ENCODE results near the gene MBNL1. TPM values are rescaled to one million over a fixed set of nuclear protein-coding genes. Genes with fewer than 3 reads are reported as not detected.

The MBNL1 gene
- total and polyA plus RNA-seq, 5 experiments from 2014 or later, result 298 to 423 (median 370) TPM

DNA sequence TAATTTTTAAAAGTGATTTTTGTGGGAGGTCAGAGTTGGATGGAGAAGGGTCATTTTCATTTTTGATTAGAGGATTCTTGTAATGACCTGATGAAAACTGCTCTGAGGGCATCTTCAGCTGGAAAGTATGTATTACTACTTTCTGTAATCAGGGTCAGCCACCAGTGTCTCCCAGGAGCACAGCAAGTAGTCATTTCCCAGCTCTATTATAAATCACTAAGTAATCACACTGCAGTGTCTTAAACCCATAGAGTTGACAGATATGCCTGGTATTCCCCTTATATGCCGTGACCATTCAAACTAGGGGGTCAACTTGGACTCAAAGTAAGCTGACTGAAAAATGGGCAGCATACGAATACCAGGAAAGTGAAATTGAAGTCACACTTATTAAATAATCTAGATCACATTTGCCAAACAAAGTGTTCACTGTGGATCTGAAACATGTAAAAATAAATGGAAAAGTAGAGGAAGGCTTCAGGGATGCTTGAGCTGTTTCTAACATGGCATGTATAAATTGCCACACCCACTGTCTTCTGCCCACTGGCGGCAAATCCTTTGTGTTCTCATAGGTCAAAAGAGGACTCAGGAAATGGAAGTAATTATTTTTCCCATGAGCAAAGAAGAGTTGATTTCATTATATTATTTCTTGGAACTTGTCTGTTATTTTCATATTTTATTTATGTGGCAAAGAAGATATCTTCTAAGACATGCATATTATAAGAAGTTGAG lies 105.7 kb downstream of the MBNL1 start:
- H3K4me3 Mint-ChIP-seq, result peak overlapping the region in 3 of 10 donors; percentile 7 to 20 (median 13)
- ATAC-seq, result no peak
- POLR2A ChIA-PET, result no interaction called here
- H3K27ac Mint-ChIP-seq, result peak overlapping the region in 8 of 10 donors; percentile 0 to 74 (median 41)
- H3K9me3 Mint-ChIP-seq, result peaks cover 0 to 13% (median 0%) of the 10 kb centered on the region in 9 donors
- peaks cover 11 to 75% (median 49%) of the 10 kb centered on the region in 3 donors for H3K36me3 Mint-ChIP-seq
- peaks cover 44 to 93% (median 77%) of the 10 kb centered on the region in 4 donors for H3K4me1 Mint-ChIP-seq
- H3K27me3 Mint-ChIP-seq, result no peaks in the 10 kb centered on the region
- no peak for DNase-seq

DNA sequence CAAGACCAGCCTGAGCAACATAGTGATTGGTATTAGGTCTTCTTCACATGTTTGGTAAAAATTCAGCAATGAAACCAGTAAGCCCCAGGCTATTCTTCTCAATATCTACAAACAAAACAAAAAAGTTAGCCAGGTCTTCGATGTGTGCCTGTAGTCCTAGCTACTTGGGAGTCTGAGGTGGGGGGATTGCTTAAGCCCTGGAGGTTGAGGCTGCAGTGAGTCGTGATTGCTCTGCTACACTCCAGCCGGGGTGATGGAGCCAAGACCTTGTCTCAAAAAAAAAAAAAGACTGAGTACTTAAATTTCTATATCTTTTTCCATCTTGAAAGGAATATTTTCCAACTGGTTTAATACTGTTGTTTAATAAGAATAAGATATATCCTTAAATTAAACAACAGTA lies 106.8 kb downstream of the MBNL1 start:
- Mint-ChIP-seq H3K4me1 (peaks cover 38 to 93% (median 76%) of the 10 kb centered on the region in 4 donors), H3K36me3 (peaks cover 11 to 67% (median 40%) of the 10 kb centered on the region in 3 donors), H3K27me3 (no peaks in the 10 kb centered on the region), H3K9me3 (peaks cover 0 to 13% (median 0%) of the 10 kb centered on the region in 9 donors), H3K4me3 (peak overlapping the region in 3 of 10 donors; percentile 8 to 22 (median 9)), H3K27ac (peak overlapping the region in 8 of 10 donors; percentile 48 to 87 (median 70))
- ATAC-seq (no peak), DNase-seq (no peak)
- POLR2A ChIA-PET, result no interaction called here

DNA sequence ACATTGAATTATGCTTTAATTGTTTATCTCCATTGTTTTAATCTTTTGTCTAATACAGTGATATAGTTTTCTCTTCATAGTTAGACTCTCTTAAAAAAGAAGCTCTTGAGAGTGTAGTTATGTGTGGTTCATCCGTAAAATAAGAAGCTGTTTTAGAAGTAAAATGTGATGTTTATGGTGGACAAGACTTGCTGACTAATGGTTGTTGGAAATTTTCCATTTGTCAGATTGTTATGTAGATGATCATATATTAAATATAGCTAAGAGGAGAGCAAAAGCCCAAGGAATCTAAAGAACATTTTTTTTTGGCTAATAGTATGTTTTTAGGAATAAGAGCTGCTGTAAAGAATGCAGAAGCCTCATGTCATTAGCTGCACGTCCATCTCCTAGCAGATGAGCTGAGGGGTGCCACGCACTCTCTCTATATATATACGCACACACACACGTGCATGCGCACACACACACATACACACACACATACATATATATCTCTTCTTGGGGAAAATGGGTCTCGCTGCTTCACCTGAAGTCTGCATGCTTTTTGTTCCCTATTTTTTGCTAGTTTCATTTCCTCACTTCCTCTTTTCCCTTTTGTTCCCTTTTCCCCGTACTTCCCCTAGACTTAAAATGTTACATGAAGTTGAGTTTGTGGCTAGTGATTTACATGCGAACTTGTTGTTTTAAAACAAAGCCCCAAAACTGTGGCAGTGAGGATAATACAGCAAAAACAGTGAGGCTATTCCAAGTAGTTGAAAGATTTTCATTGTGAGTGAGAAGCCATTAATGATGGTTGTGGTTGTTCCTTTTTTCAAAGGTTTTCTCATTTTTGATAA lies 107.8 kb downstream of the MBNL1 start:
- peaks cover 0 to 12% (median 0%) of the 10 kb centered on the region in 9 donors for H3K9me3 Mint-ChIP-seq
- H3K4me1 Mint-ChIP-seq, result peaks cover 32 to 90% (median 68%) of the 10 kb centered on the region in 4 donors
- DNase-seq, result peak in 1 of 10 donors; percentile 18
- peak overlapping the region; percentile 5 to 91 (median 76) for H3K27ac Mint-ChIP-seq
- peak in 1 of 2 donors; percentile 49 for ATAC-seq
- peak overlapping the region in 7 of 10 donors; percentile 13 to 55 (median 39) for H3K4me3 Mint-ChIP-seq
- POLR2A ChIA-PET, result no interaction called here
- peaks cover 10 to 56% (median 30%) of the 10 kb centered on the region in 3 donors for H3K36me3 Mint-ChIP-seq
- no peaks in the 10 kb centered on the region for H3K27me3 Mint-ChIP-seq

DNA sequence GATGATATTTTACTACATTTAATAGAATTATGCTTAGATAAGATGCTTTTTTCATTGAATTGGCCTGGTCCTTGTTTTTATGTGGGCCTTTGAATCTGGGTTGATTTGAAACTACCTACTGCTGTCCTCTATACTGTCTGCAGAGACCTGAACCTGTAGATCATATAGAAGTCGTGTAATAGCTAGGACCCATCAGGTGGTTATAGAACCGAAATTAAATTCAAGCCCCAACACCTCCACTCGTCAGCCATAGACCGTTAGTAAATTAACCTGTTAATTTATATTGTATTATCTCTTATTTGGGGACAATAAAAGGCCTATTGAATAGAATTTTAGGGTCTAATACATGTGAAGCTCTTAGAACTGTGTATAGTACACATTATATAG lies 108.4 kb downstream of the MBNL1 start:
- Mint-ChIP-seq H3K27me3 (no peaks in the 10 kb centered on the region), H3K27ac (peak overlapping the region in 6 of 10 donors; percentile 12 to 88 (median 76)), H3K36me3 (peaks cover 4 to 51% (median 24%) of the 10 kb centered on the region in 3 donors), H3K4me1 (peaks cover 30 to 90% (median 68%) of the 10 kb centered on the region in 4 donors), H3K9me3 (peaks cover 0 to 6% (median 0%) of the 10 kb centered on the region in 9 donors), H3K4me3 (peak overlapping the region in 4 of 10 donors; percentile 4 to 55 (median 34))
- ATAC-seq (no peak), DNase-seq (no peak)
- POLR2A ChIA-PET, result no interaction called here

DNA sequence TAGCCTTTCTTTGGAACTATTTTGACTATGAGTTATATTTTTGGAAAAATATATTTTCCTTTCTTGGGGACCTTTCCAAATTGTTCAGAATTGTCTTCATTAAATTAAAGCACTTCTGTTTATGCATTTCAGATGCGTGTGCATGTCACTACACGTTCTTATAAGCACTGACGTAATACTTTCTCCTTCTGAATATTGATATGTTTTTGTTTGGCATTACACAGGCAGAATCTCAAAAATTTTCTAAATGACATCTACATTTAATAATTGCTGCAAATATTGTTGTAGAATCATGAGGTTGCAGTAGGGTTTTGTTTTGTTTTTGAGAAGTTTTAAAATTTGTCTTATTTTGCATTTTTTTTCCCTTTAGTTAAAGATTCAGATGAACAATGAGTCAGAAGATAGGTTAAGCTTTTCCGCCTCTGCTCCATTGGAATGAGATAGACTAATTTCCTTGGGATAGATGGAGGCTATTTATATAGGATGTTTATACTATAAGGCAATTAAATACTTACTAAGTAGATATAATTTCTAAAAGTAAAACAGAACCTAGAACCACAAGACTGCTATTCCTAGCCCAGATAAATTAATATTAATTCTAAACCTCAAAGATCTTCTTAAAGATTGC lies 110.8 kb downstream of the MBNL1 start:
- no peaks in the 10 kb centered on the region for H3K27me3 Mint-ChIP-seq
- peak overlapping the region in 6 of 10 donors; percentile 63 to 84 (median 74) for H3K27ac Mint-ChIP-seq
- DNase-seq (no peak), ATAC-seq (no peak)
- H3K4me1 Mint-ChIP-seq, result peaks cover 36 to 93% (median 76%) of the 10 kb centered on the region in 4 donors
- POLR2A ChIA-PET, result no interaction called here
- H3K4me3 Mint-ChIP-seq, result peak overlapping the region in 7 of 10 donors; percentile 5 to 57 (median 24)
- no peaks in the 10 kb centered on the region for H3K9me3 Mint-ChIP-seq
- peaks cover 4 to 51% (median 11%) of the 10 kb centered on the region in 3 donors for H3K36me3 Mint-ChIP-seq

DNA sequence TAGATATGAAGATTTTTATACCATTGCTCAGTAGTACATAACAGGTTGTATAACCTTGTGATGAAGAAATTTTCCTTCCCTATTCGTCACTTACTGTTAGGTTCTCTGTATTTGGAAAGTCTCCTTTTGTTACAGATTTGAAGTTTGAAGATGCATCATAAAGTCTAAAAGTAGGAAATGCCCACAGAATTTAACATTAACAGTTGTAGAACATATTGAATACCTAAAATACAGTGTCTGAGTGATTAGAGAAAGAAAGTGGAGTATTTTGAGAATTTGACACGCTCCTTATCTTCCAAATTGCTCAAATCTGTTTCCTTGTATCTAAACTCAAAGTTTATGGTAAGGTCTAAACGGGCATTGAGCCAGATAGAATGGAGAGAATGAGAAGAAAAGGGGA lies 111.3 kb downstream of the MBNL1 start:
- Mint-ChIP-seq H3K4me3 (peak overlapping the region in 9 of 10 donors; percentile 15 to 57 (median 35)), H3K36me3 (peaks cover 4 to 48% (median 7%) of the 10 kb centered on the region in 3 donors), H3K4me1 (peaks cover 36 to 93% (median 72%) of the 10 kb centered on the region in 4 donors), H3K27me3 (no peaks in the 10 kb centered on the region), H3K27ac (peak overlapping the region in 9 of 10 donors; percentile 23 to 84 (median 74)), H3K9me3 (no peaks in the 10 kb centered on the region)
- DNase-seq, result no peak
- no peak for ATAC-seq
- POLR2A ChIA-PET, result no interaction called here

DNA sequence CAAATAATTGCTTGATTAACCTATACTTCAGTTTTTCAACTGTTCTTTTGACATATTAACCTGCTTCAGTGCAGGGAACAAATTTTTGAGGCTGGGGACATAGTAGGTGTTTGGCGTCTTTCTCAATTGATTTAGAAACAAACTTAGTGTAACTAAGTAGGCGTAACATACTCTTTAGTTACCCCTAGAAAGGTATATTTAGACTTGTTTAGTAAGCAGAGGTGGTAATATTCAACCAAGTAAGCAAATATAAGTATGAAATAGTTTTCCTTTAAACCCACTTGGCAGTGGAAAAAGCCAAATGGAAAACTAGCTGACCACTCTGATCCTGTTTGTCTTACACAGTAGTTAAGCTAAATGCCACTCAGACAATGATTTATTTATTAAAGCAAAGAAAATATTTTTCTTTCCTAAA lies 113.2 kb downstream of the MBNL1 start:
- peaks cover 27 to 93% (median 69%) of the 10 kb centered on the region in 4 donors for H3K4me1 Mint-ChIP-seq
- no peaks in the 10 kb centered on the region for H3K9me3 Mint-ChIP-seq
- POLR2A ChIA-PET, result interaction anchor here (0.6 kb wide), 1 partner anchor 40 kb away, joined by 3 read pairs; no protein-coding TSS in a partner anchor
- H3K27ac Mint-ChIP-seq, result peak overlapping the region in 7 of 10 donors; percentile 11 to 87 (median 68)
- peaks cover 1 to 42% (median 5%) of the 10 kb centered on the region in 3 donors for H3K36me3 Mint-ChIP-seq
- no peak for DNase-seq
- ATAC-seq, result no peak
- H3K4me3 Mint-ChIP-seq, result peak overlapping the region in 8 of 10 donors; percentile 19 to 57 (median 45)
- H3K27me3 Mint-ChIP-seq, result no peaks in the 10 kb centered on the region

DNA sequence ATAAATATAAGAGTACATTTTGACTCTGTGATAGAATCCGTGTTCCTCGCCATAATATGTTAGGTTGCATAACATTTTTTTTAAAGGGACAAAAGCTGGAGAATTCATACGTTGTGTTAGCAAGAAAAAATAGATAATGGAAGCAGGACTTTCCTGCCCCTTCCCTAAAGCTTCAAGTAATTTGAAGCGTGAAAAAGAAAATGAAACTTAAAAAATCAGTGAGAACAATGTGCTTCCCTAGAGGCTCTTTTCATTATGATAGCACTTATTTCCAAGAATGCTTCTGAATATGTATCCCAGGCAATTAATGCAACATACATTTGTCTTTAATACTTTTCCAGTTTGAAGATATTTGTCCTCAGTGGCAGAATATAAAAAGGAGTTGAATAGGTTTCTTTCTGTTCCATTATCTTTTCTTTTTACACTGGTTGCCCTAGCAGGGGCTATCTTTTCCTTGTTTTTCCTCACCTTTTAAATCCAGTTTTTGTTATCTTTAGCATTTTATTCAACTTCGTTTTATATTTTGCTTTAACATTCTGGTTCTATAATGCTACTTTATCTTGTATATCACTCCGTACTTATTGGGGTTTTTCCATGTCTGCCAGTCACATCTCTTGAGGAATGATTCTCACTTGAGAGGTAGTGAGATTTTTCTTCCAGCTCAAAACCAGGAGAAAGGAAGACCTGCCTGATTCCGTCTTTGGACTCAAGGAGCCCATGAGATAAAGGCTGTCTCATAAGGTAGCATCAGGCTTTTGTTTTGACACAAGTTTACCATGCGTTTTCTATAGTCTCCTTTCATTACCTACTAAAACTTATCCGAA lies 113.8 kb downstream of the MBNL1 start:
- H3K27me3 Mint-ChIP-seq, result no peaks in the 10 kb centered on the region
- ATAC-seq (no peak), DNase-seq (no peak)
- H3K9me3 Mint-ChIP-seq, result no peaks in the 10 kb centered on the region
- peak overlapping the region; percentile 65 to 92 (median 84) for H3K27ac Mint-ChIP-seq
- peaks cover 0 to 38% (median 5%) of the 10 kb centered on the region in 3 donors for H3K36me3 Mint-ChIP-seq
- H3K4me3 Mint-ChIP-seq, result peak overlapping the region; percentile 34 to 81 (median 73)
- peaks cover 26 to 93% (median 70%) of the 10 kb centered on the region in 4 donors for H3K4me1 Mint-ChIP-seq
- POLR2A ChIA-PET, result interaction anchor here (0.6 to 1.6 kb wide), 3 partner anchors 9 to 40 kb away, joined by 3 to 5 read pairs (median 4); no protein-coding TSS in a partner anchor

DNA sequence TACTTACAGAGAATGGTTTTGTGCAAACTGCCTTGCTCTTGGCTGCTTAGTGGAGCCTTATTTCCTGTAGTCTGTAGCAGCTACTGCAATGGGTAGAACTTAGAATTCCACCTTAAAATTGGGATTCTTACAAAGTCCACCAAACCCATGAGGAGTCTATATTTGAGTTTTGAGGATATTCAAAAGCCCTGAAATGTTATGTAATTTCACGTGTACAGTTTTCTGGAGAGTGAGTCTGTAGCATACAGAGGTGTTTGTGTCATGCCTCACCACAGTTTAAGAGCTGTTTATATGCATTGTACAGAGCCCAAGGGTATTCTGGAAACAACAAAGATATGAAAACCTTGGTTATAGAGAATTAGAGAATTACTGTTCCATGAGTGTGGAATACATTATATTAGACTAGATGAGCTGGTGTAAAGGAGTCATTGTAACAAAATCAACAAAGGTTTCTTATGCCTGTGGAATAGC lies 114.4 kb downstream of the MBNL1 start:
- peak overlapping the region; percentile 65 to 87 (median 77) for H3K27ac Mint-ChIP-seq
- POLR2A ChIA-PET, result interaction anchor here (1.2 to 1.6 kb wide), 2 partner anchors 9 to 10 kb away, joined by 4 to 5 read pairs; no protein-coding TSS in a partner anchor

DNA sequence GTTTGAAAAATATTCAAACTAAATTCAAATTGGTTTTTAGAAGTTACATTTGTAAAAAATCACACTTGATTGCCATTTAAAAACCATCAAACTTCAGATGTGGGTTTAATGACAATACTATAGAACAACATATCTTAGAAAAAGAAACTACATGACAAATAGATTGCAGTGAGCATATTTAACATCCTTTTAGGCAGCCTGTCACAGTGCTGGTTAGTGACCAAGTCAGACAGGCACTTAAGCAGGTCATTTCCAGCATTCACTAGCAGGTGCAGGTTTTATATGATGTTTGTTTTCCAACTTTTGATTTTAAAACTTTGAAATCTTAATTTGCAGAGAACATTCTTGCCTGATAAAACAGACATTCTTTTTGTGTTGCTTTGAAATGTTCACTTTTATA lies 115.7 kb downstream of the MBNL1 start:
- ATAC-seq, result peak; percentile 65 to 68
- Mint-ChIP-seq H3K9me3 (no peaks in the 10 kb centered on the region), H3K27ac (peak overlapping the region in 8 of 10 donors; percentile 55 to 87 (median 69)), H3K27me3 (no peaks in the 10 kb centered on the region), H3K36me3 (peaks cover 0 to 41% (median 0%) of the 10 kb centered on the region in 3 donors), H3K4me1 (peaks cover 27 to 91% (median 74%) of the 10 kb centered on the region in 4 donors), H3K4me3 (peak overlapping the region in 7 of 10 donors; percentile 12 to 51 (median 33))
- DNase-seq, result no peak
- POLR2A ChIA-PET, result no interaction called here

More for the DNA sequence above, 114.4 kb downstream of the MBNL1 start:
- peaks cover 24 to 92% (median 71%) of the 10 kb centered on the region in 4 donors for H3K4me1 Mint-ChIP-seq
- no peaks in the 10 kb centered on the region for H3K27me3 Mint-ChIP-seq
- peaks cover 0 to 37% (median 0%) of the 10 kb centered on the region in 3 donors for H3K36me3 Mint-ChIP-seq
- ATAC-seq (peak; percentile 43 to 52), DNase-seq (no peak)
- peak overlapping the region in 8 of 10 donors; percentile 30 to 81 (median 74) for H3K4me3 Mint-ChIP-seq
- no peaks in the 10 kb centered on the region for H3K9me3 Mint-ChIP-seq

DNA sequence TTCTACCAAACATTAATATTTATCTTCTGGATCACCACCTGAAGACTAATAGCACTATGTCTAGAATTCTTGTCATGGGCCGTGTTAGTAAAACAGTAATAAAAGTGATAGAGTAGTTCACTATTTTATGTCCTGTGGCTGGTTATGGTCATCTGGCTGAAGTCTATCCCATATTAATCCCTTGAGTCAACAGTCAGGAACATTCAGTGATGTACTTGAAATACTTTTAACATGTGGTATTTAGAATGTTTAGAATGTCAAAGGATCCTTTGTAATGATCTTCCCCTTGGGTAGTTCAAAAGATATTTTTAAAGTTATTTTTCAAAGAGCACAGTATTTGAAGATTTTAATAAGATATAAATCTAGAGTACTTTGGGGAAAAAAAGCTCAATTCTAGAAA lies 117.0 kb downstream of the MBNL1 start:
- H3K4me1 Mint-ChIP-seq, result peaks cover 27 to 85% (median 71%) of the 10 kb centered on the region in 4 donors

More for the DNA sequence above, 117.0 kb downstream of the MBNL1 start:
- DNase-seq, result no peak
- peaks cover 0 to 45% (median 0%) of the 10 kb centered on the region in 3 donors for H3K36me3 Mint-ChIP-seq
- no peak for ATAC-seq
- POLR2A ChIA-PET, result interaction anchor here (1.6 kb wide), 1 partner anchor 116 kb away, joined by 4 read pairs; no protein-coding TSS in a partner anchor
- H3K27ac Mint-ChIP-seq, result peak overlapping the region; percentile 9 to 87 (median 67)
- H3K4me3 Mint-ChIP-seq, result peak overlapping the region in 6 of 10 donors; percentile 4 to 43 (median 14)
- no peaks in the 10 kb centered on the region for H3K27me3 Mint-ChIP-seq
- H3K9me3 Mint-ChIP-seq, result no peaks in the 10 kb centered on the region

Measured in naive thymus-derived CD8-positive, alpha-beta T cell (primary cell).